HG02571 (cell line): ENCODE measurements around the gene GGCX.

ENCODE experiments used
- ATAC-seq: cut with Tn5 transposase; IDR thresholded peaks from one replicate; pipeline ENCODE4 v1.9.1; 2021; ENCODE audit warnings: mild to moderate bottlenecking, moderate library complexity; ENCODE audit not compliant: unreplicated experiment

The GGCX gene

DNA sequence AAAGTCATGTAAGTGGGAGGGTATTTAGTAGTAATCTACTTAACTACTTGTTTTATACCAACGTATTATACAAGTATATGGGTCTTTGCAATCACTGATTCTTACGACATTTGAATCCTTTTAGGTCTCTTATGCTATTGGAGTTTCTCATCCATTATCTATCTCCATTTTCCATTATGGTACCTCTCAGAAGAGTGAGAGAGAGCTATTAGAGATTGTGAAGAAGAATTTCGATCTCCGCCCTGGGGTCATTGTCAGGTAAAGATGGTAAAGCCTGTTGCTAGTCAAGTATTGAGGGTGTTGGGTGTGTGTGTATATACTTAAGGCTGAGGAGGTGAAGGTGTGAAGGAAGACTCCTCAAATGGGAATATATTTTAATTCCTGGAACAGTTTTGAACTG lies 18.5 kb downstream of the GGCX start:
- ATAC-seq = no peak

GRCh38 chr2:85541753-85542457 lies 19.4 kb downstream of the GGCX start:
- no peak for ATAC-seq

GRCh38 chr2:85541262-85541661 lies 20.0 kb downstream of the GGCX start:
- no peak for ATAC-seq

- ATAC-seq = no peak
Measured at GRCh38 chr2:85540133-85540648, 21.1 kb downstream of the GGCX start.

- peak; percentile 30 for ATAC-seq
Measured at GRCh38 chr2:85539361-85540132, 21.7 kb downstream of the GGCX start.

DNA sequence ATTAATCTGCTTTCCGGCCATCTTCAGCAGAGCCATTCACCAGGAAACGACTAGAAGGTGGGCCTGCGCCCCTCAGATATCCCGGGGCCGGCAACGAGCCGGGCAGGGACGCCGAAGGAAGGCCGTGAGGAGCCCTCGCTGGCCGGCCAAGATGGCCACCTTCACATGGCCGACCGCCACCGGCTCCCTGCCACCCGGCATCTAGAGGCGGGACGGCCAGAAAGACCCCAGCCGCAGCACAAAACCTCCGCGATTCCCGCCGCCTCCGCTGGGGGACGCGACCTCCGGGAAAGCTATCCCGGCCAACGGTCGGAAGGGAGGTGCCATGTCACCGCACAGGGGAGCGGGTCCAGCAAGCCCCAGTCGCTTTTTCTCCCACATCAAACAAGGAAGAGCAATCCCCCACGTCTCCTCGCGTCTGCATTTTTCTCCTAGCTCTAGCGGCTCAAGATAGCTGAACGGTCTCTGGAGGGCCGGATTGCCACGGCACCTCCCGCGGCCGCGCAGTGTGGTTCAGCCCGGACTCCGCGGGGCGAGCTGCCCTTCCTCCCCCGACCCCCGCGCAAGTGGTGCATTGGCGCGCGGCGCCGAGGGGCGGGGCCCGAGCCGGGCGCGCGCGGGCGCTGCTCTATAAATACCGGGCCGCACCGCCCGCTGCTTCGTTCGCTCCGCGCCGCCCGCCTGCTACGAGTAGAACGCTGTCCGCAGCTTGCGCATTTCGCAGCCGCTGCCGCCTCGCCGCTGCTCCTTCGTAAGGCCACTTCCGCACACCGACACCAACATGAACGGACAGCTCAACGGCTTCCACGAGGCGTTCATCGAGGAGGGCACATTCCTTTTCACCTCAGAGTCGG lies 22.6 kb downstream of the GGCX start, which contains the start of gene MAT2A:
Gene MAT2A, plus strand, starts transcription at position 662 of the 854 bp plus-strand sequence. Its CDS starts 120 bp downstream, at position 782.
- peak; percentile 62 for ATAC-seq

GRCh38 chr2:85537600-85538506 lies 23.4 kb downstream of the GGCX start:
- ATAC-seq = no peak

GRCh38 chr2:85536479-85536878 lies 24.8 kb downstream of the GGCX start:
- ATAC-seq = no peak

- no peak for ATAC-seq
Measured at GRCh38 chr2:85534881-85535280, 26.4 kb downstream of the GGCX start.

DNA sequence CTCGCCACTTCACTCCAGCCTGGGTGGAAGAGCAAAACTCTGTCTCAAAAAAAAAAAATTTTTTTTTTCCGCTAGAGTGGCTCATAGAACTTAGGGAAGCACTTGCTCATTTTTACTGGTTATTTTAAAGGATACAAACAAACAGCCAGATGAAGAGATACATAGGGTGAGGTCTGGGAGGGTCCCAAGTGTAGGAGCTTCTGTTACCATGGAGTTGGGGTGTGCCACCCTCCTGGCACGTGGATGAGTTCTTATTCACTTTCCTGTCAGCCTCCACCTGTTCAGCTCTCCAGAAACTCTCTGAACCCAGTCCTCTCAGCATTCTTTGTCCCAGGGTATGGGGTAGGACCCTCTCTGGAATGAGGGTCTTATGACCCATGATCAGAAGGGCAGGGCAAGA lies 27.2 kb downstream of the GGCX start:
- no peak for ATAC-seq

- ATAC-seq = no peak
Measured at GRCh38 chr2:85531589-85531988, 29.7 kb downstream of the GGCX start.

DNA sequence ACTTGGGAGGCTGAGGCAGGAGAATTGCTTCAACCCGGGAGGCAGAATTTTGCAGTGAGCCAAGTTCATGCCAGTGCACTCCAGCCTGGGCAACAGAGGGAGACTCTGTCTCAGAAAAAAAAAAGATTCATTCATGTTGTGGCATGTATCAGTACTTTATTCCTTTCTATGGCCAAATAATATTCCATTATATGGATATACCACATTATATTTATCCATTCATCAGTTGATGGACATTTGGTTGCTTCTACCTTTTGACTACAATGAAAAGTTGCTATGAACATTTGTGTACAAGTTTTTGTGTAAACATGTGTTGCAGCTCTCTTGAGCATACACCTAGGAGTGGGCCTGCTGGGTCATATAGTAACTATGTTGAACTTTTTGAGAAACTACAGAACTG lies 31.5 kb downstream of the GGCX start:
- ATAC-seq = no peak

- no peak for ATAC-seq
Measured at GRCh38 chr2:85528355-85528754, 32.9 kb downstream of the GGCX start.

- ATAC-seq = no peak
Measured at GRCh38 chr2:85527787-85528186, 33.5 kb downstream of the GGCX start.

DNA sequence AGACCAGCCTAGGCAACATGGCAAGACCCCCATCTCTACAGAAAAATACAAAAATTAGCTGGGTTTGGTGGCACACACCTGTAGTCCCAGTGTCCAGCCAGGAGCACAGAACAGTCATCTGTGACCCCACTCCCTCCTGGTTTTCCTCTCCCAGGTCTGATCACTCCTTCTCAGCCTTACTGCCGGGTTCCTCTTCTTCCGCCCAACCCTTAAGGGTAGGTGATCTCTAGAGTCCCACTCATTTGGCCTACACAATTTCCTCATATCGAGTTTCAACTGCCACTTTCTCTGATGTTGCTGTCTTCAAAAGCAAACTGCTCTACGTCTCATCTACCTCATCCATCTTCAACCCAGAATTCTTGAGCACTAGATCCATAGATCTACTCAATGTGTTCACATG lies 35.7 kb downstream of the GGCX start:
- ATAC-seq = no peak

DNA sequence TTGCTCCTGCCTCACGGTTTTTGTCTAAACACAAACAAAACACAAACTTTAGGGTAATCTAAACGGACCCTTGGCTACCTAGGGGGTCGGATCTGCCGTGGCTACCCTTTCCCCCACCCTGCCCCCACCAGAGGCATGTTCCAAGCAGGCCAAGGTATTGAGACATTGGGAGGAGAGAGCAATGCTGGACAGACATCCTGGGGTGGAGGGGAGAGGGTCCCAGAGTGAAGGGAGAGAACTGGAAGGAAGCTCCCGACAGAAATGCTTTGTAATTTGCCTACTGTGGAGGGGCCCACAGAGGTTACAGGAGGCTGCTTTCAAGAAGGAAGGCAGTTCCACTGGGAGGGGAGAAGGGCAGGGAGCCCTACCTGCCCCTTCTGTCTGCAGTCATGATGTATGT lies 36.3 kb downstream of the GGCX start:
- no peak for ATAC-seq

- ATAC-seq = no peak
Measured at GRCh38 chr2:85524336-85524908, 36.9 kb downstream of the GGCX start.

GRCh38 chr2:85523903-85524335 lies 37.4 kb downstream of the GGCX start:
- no peak for ATAC-seq

GRCh38 chr2:85523062-85523902 lies 38.0 kb downstream of the GGCX start:
- no peak for ATAC-seq
